SH-SY5Y (cell line): ENCODE measurements around the gene TTLL8.

ENCODE experiments used
- GATA2 ChIP-seq: IDR thresholded peaks from 2 replicates; pipeline ENCODE4 v1.6.1; 2011; ENCODE audit warnings: mild to moderate bottlenecking, low read depth, low read length
- GATA3 ChIP-seq: IDR thresholded peaks from 2 replicates; pipeline ENCODE4 v1.6.1; 2011; ENCODE audit warnings: low read depth, mild to moderate bottlenecking, low read length, moderate library complexity

Gene TTLL8

GRCh38 chr22:50032941-50033601, 25.0 kb downstream of the TTLL8 start:
- TF ChIP-seq GATA3: no peak
- TF ChIP-seq GATA2: no peak

GRCh38 chr22:50032109-50032871, 25.8 kb downstream of the TTLL8 start:
- TF ChIP-seq GATA3: no peak
- no peak for TF ChIP-seq GATA2

GRCh38 chr22:50031189-50032091, 26.7 kb downstream of the TTLL8 start:
- no peak for TF ChIP-seq GATA2
- TF ChIP-seq GATA3: no peak

- TF ChIP-seq GATA2 (no peak), GATA3 (no peak)
Measured at GRCh38 chr22:50030297-50031188, 27.6 kb downstream of the TTLL8 start.

- TF ChIP-seq GATA3: no peak
- no peak for TF ChIP-seq GATA2
Measured at GRCh38 chr22:50027639-50028537, 30.2 kb downstream of the TTLL8 start.

GRCh38 chr22:50025993-50026392, 32.1 kb downstream of the TTLL8 start:
- TF ChIP-seq GATA2 (no peak), GATA3 (no peak)

- TF ChIP-seq GATA2: no peak
- no peak for TF ChIP-seq GATA3
Measured at GRCh38 chr22:50022171-50022819, 35.8 kb downstream of the TTLL8 start.

GRCh38 chr22:50020606-50021005, 37.5 kb downstream of the TTLL8 start:
- no peak for TF ChIP-seq GATA2

- TF ChIP-seq GATA3: no peak
- TF ChIP-seq GATA2: no peak
Measured at GRCh38 chr22:50019316-50019715, 38.8 kb downstream of the TTLL8 start.

GRCh38 chr22:50018608-50019285, 39.4 kb downstream of the TTLL8 start:
- no peak for TF ChIP-seq GATA2
- TF ChIP-seq GATA3: no peak

- TF ChIP-seq GATA2 (no peak), GATA3 (no peak)
Measured at GRCh38 chr22:50017701-50018224, 40.3 kb downstream of the TTLL8 start.
